DMS 273 treated with DMSO at 0.1 percent for 48 hours (cell line): Measurements from ENCODE around the gene TMEM240.
"Not testable (repeated sequence)": the region's sequence is repeated elsewhere in the genome, so short reads cannot be mapped to it uniquely, and the experiment has no call there.

Source experiments
- DNase-seq: peaks from one replicate; lab custom pipeline; 2025; lab: John Stamatoyannopoulos, UW

The TMEM240 gene

GRCh38 chr1:1524750-1525383, 15.6 kb downstream of the TMEM240 start:
- DNase-seq: not testable (repeated sequence)

- DNase-seq: not testable (repeated sequence)
These were observed 16.8 kb downstream of the TMEM240 start for GRCh38 chr1:1523651-1524050.

GRCh38 chr1:1523226-1523625, 17.2 kb downstream of the TMEM240 start:
- DNase-seq: not testable (repeated sequence)

- DNase-seq: not testable (repeated sequence)
These were observed 17.9 kb downstream of the TMEM240 start for GRCh38 chr1:1522536-1522935.

- DNase-seq: no peak
These were observed 19.1 kb downstream of the TMEM240 start for GRCh38 chr1:1521331-1521730.

GRCh38 chr1:1519805-1520505, 20.5 kb downstream of the TMEM240 start:
- DNase-seq: not testable (repeated sequence)

- not testable (repeated sequence) for DNase-seq
These were observed 21.8 kb downstream of the TMEM240 start for GRCh38 chr1:1518621-1519007.

GRCh38 chr1:1517973-1518620, 22.3 kb downstream of the TMEM240 start:
- no peak for DNase-seq

GRCh38 chr1:1516923-1517322, 23.5 kb downstream of the TMEM240 start:
- DNase-seq: not testable (repeated sequence)

- DNase-seq: not testable (repeated sequence)
These were observed 26.0 kb downstream of the TMEM240 start for GRCh38 chr1:1514376-1514775.

- not testable (repeated sequence) for DNase-seq
These were observed 26.7 kb downstream of the TMEM240 start for GRCh38 chr1:1513675-1514074.

- not testable (repeated sequence) for DNase-seq
These were observed 28.0 kb downstream of the TMEM240 start for GRCh38 chr1:1512425-1512824.

GRCh38 chr1:1511533-1512285, 28.7 kb downstream of the TMEM240 start, which contains the start of gene ATAD3A:
Gene ATAD3A (plus strand): TSS chr1:1512162. CDS start chr1:1512269, 107 bp downstream.
- DNase-seq: no peak

GRCh38 chr1:1510912-1511532, 29.4 kb downstream of the TMEM240 start:
- no peak for DNase-seq

- not testable (repeated sequence) for DNase-seq
These were observed 31.0 kb downstream of the TMEM240 start for GRCh38 chr1:1509465-1509850.

- DNase-seq: not testable (repeated sequence)
These were observed 31.5 kb downstream of the TMEM240 start for GRCh38 chr1:1508775-1509464.

- no peak for DNase-seq
These were observed 33.1 kb downstream of the TMEM240 start for GRCh38 chr1:1507305-1507704.

- DNase-seq: not testable (repeated sequence)
These were observed 34.6 kb downstream of the TMEM240 start for GRCh38 chr1:1505801-1506200.

- not testable (repeated sequence) for DNase-seq
These were observed 35.0 kb downstream of the TMEM240 start for GRCh38 chr1:1505366-1505798.

GRCh38 chr1:1504777-1505365, 35.6 kb downstream of the TMEM240 start:
- DNase-seq: peak; percentile 10
